ENCODE results near the gene PPIL1.
"Not testable (repeated sequence)": the region's sequence is repeated elsewhere in the genome, so short reads cannot be mapped to it uniquely, and the experiment has no call there.

The PPIL1 gene

DNA sequence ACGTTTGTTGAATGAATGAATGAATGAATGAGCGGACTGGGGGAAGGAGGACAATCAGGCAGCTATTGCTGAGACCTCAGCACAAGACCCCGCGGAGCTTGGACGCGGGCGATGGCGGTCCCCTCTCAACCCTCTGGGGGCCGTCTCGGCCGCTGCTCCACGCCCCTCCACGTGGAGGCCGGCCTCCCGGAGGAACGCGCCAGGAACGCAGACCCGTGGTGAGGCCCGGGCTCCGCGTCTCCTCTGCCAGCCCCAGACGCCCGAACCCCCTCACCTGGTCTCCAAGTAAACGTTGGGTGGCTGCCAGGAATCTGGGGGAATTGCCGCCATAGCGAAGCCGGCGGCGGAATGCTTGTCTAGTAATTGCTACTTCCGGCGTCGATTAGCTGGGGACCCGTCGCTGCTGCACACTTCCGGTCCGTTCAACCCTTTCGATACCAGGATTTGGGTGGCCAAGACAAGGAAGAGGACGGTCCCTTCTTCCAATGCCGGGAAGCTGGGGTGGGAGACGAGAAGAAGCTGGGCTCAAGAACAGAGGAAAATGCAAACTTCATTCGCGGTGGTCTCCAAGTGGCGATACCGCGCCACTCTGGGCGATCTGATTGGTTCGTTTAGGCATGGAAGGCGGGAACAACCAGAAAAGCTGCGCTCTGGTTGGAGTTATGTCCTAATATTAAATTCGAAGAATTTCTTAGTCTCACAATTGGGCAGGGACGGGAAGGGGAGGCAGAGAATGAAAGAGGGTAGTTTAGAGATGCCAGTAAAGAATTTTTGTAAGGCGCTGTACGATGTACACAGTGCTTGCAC lies at the start of gene PPIL1:
Gene PPIL1 (minus strand): TSS at position 361 of the 807 bp plus-strand sequence. CDS start 31 bp downstream, at position 330.
- DNase-seq (ENCODE audit: extremely low read depth in 1 of 2, low read depth in 1 of 2), result peak; percentile 68 to 69

DNA sequence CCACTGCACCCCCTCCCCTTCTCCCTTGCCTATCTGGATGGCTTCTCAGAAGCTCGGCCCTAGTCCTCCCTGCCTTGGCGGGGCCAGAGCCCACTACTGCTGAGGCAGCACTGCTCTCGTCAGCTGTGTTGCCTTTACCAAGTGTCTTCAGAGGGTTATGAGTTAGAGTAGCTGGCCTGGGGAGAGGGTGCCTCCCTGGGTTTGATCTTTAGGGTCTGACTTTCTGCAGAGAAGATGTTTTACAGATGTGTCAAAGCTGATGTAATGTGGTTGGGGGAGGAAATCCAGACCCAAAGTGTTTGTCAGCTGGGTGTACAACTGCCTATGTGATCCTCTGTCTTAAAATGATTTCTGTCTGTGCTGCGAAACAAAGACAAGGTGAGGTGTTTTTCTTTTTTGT lies 49.5 kb upstream of the PPIL1 start:
- no peak for DNase-seq (ENCODE audit: extremely low read depth in 1 of 2, low read depth in 1 of 2)

- no peak for DNase-seq (ENCODE audit: extremely low read depth in 1 of 2, low read depth in 1 of 2)
These were observed 45.9 kb upstream of the PPIL1 start for GRCh38 chr6:36920546-36920945.

- no peak for DNase-seq (ENCODE audit: extremely low read depth in 1 of 2, low read depth in 1 of 2)
These were observed 45.4 kb upstream of the PPIL1 start for GRCh38 chr6:36920049-36920448.

GRCh38 chr6:36917541-36918193 lies 43.1 kb upstream of the PPIL1 start:
- DNase-seq (ENCODE audit: extremely low read depth in 1 of 2, low read depth in 1 of 2), result no peak

GRCh38 chr6:36916126-36916525 lies 41.5 kb upstream of the PPIL1 start:
- no peak for DNase-seq (ENCODE audit: extremely low read depth in 1 of 2, low read depth in 1 of 2)

- DNase-seq (ENCODE audit: extremely low read depth in 1 of 2, low read depth in 1 of 2), result no peak
These were observed 41.0 kb upstream of the PPIL1 start for GRCh38 chr6:36915599-36915998.

GRCh38 chr6:36914227-36914794 lies 39.7 kb upstream of the PPIL1 start:
- no peak for DNase-seq (ENCODE audit: extremely low read depth in 1 of 2, low read depth in 1 of 2)

DNA sequence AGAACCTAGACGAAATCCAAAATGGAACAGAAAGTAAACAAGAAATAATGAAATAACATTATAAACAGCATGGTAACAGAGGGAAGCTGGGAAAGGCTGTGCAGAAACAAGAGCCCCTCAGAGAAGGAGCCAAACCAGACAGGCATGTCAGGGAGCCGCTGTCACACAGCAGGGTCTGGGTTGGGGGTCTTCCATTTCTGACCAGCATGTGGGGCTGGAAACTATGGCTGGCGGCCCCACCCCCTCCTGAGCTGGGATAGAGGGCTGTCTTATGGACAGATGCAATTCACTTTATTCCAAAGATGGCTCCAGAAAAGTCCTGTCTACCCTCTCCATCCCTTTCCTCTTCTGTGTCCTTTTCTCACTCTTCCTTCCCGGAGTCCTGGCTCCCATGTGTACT lies 38.5 kb upstream of the PPIL1 start:
- no peak for DNase-seq (ENCODE audit: extremely low read depth in 1 of 2, low read depth in 1 of 2)

- DNase-seq (ENCODE audit: extremely low read depth in 1 of 2, low read depth in 1 of 2), result peak; percentile 11 to 18
These were observed 38.0 kb upstream of the PPIL1 start for GRCh38 chr6:36912586-36912985.

DNA sequence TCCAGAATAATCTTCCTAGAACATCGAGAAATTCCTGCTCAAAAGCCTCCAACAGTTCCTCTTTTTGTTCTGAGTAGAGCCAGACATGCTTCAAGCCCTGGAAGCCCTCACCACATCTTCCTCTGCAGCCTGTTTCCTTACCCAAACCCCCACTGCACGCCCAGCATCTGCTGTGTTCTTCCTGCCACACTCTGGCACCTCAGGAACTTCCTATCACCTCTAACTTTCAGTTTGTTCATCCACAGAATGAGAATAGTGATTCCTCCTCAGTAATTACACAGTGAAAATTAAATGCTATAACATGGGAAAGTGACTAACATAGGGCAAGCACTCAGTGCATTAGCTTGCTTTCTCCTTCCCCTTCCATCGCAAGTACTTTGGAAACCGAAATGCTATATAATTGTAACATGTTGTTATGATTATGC lies 37.4 kb upstream of the PPIL1 start:
- no peak for DNase-seq (ENCODE audit: extremely low read depth in 1 of 2, low read depth in 1 of 2)

DNA sequence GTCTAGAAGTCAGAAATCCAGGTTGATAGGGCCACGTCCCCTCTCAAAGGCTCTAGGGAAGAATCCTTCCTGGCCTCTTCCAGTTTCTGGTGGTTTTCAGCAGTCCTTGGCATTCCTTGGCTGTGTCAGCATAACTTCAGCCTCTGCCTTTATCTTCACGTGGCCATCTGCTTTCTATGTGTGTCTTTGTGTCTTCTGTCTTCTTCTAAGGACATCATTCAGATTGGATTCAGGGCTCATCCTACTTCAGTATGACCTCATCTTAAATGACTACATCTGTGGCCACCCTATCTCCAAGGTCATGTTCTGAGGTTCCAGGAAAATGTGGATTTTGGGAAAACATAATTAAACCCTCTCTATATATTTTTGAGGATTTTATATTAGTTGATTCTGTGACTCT lies 34.1 kb upstream of the PPIL1 start:
- DNase-seq (ENCODE audit: extremely low read depth in 1 of 2, low read depth in 1 of 2), result no peak

DNA sequence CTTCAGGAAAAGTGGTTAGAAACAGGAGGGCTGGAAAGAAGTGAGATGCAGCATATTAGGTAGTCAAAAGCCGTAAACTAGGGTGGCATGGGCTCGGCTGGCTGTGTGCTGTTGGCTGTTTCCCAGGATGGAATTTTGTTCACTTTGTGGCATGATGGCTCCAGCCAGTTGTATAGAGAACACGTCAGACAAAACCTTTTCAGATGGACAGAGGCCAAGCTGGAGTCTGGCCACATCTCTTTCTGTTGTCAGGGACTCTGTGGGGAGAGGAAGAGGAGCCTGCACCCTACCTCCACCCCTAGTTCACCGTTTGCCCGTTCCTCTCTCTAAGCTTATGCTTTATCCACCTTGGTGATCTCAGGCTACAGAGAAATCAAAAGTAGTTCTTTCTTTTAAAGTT lies 33.2 kb upstream of the PPIL1 start:
- no peak for DNase-seq (ENCODE audit: extremely low read depth in 1 of 2, low read depth in 1 of 2)

- DNase-seq (ENCODE audit: extremely low read depth in 1 of 2, low read depth in 1 of 2), result no peak
These were observed 32.1 kb upstream of the PPIL1 start for GRCh38 chr6:36906539-36907325.

- no peak for DNase-seq (ENCODE audit: extremely low read depth in 1 of 2, low read depth in 1 of 2)
These were observed 30.3 kb upstream of the PPIL1 start for GRCh38 chr6:36904851-36905393.

DNA sequence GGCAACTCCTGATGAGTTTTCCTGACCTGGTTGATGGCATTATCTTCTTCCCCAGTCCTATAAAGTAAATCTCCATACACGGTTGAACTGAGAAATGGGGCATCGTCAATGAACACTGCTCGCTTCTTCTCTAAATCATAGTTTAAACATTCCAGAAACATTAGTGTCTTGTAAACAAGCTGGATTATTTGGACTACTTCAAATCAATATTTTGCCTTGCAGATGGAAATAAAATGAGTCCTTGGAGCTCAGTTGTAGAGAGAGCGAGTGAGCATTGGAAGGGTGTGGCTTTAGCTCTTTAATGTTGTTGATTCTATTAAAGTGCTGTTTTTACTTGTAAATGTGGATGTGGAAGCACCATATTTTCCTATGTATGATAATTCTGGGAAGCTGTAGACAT lies 29.5 kb upstream of the PPIL1 start:
- DNase-seq (ENCODE audit: extremely low read depth in 1 of 2, low read depth in 1 of 2), result no peak

- no peak for DNase-seq (ENCODE audit: extremely low read depth in 1 of 2, low read depth in 1 of 2)
These were observed 23.0 kb upstream of the PPIL1 start for GRCh38 chr6:36897609-36898008.

DNA sequence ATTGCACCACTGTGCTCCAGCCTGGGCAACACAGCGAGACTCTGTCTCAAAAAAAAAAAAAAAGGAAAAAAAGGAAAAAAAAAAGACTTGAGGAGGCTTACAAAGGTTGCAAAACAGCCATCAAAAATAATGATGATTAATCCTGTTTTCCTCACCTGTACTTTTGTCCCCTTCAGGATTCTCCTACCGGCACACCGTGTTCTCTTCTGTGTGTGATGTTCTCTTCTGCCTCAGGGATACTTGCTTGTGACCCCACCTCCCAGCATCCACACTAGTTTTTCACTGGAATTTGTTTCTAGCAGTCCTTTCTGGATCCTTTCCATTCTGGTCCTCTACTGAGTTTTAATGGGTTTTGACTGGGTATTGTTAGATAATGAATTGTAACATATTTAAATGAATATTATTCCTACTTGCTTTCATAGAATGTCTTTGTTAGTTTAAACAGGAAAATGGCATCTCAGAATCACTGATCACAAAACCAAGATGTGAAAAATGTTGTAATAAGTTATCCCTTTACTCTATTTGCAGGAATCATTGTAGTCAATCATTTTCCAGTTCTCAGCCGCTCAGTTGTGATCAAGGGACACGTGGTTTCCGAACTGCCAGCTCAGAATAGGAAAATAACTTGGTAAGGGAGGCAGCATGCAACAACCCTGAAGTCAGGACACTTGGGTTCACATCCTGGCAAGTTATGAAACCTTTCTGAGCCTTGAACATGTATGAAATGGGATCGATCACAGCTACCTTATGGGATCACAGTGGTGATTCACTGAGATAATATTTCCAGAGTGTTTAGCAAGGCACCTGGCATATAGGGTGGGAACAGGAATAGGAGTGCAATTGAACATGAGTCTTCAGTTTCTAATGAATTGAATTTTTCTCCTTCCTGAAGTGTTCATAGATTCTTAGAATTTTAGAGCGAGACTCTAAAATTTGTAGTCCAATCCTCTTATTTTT lies 19.7 kb upstream of the PPIL1 start:
- no peak for DNase-seq (ENCODE audit: extremely low read depth in 1 of 2, low read depth in 1 of 2)

GRCh38 chr6:36891153-36891552 lies 16.6 kb upstream of the PPIL1 start:
- DNase-seq (ENCODE audit: extremely low read depth in 1 of 2, low read depth in 1 of 2), result not testable (repeated sequence)

Measured in activated CD8-positive, alpha-beta memory T cell treated with anti-CD3 and anti-CD28 coated beads for 1 hour (primary cell).